HCT116 (cell line): ENCODE results near the gene POMT1. TPM values are rescaled to one million over a fixed set of nuclear protein-coding genes. Genes with fewer than 3 reads are reported as not detected.
"Not testable (repeated sequence)": the region's sequence is repeated elsewhere in the genome, so short reads cannot be mapped to it uniquely, and the experiment has no call there.

Source experiments
- ATAC-seq: fragments of 200-7000 bp; cut with Tn5 transposase; 2 replicates; pipeline ENCODE4 v1.9.1; 2020; ENCODE audit warnings: mild to moderate bottlenecking, moderate library complexity
- BruUV-seq: library from RNA; stranded (reverse); fragments of 400-500 nt; replicated peaks from 2 replicates; lab custom pipeline; 2021; lab: Mats Ljungman, UMichigan
- CTCF ChIA-PET: fragments of 300-600 bp; sonication (Branson Sonifier 250); formaldehyde crosslinking; loops from one replicate; lab custom pipeline; 2021; ENCODE audit warnings: antibody characterized with exemption; lab: Charles Lee
- POLR2A ChIA-PET: fragments of 300-600, 350-600 bp; sonication (Branson Sonifier 250); formaldehyde crosslinking; loops from one replicate; lab custom pipeline; 2021; ENCODE audit warnings: antibody characterized with exemption; lab: Charles Lee
- RAD21 ChIA-PET, 2 experiments: fragments of 300-600 bp; sonication (Branson Sonifier 250); formaldehyde crosslinking; loops; one replicate each; lab custom pipeline; 2023; ENCODE audit warnings: low total read pairs in 2 of 2; ENCODE audit not compliant: uncharacterized antibody in 2 of 2, unreplicated experiment in 2 of 2, low non-redundant PET in 1 of 2; lab: Charles Lee
- DNase-seq: peaks from one replicate; pipeline ENCODE4 v3.0.0-alpha.2; 2010; ENCODE audit warnings: low read depth, low spot score
- H2AFZ ChIP-seq: fragments of 200-600 bp; shearing (Covaris generic), sonication (generic); 2 replicates; pipeline ENCODE4 v1.6.1; 2017; ENCODE audit warnings: low read depth, mixed run types, mixed read lengths, antibody characterized with exemption, low read length; ENCODE audit not compliant: poor library complexity, severe bottlenecking
- H3K27ac ChIP-seq: 2 replicates; pipeline ENCODE4 v1.5.1; 2012; ENCODE audit warnings: low read depth, low read length
- H3K27me3 ChIP-seq: fragments of 200-600 bp; sonication (generic); 2 replicates; pipeline ENCODE4 v1.6.1; 2016; ENCODE audit warnings: mixed run types, low read length, mixed read lengths; ENCODE audit not compliant: insufficient read depth
- H3K36me3 ChIP-seq, 2 experiments: fragments of 200-500 bp in 1 of 2; fragments of 200-600 bp in 1 of 2; sonication (Bioruptor generic) in 1 of 2; sonication (generic) in 1 of 2; 2 replicates each; pipeline versions ENCODE4 v1.5.1 to v1.6.1; 2014 to 2016; ENCODE audit warnings: low read length in 2 of 2, inconsistent platforms in 1 of 2, mixed read lengths in 1 of 2, mixed run types in 1 of 2; ENCODE audit not compliant: insufficient read depth in 2 of 2, control insufficient read depth in 1 of 2
- H3K4me1 ChIP-seq, 2 experiments: fragments of 200-600 bp in 1 of 2; sonication (generic) in 1 of 2; 2 replicates each; pipeline versions ENCODE4 v1.5.1 to v1.6.1; 2012 to 2017; ENCODE audit warnings: low read length in 2 of 2, inconsistent platforms in 1 of 2, mild to moderate bottlenecking in 1 of 2, mixed read lengths in 1 of 2, mixed run types in 1 of 2, moderate library complexity in 1 of 2; ENCODE audit not compliant: insufficient read depth in 2 of 2, control insufficient read depth in 1 of 2
- H3K4me2 ChIP-seq: fragments of 200-600 bp; sonication (generic); 2 replicates; pipeline ENCODE4 v1.6.1; 2017; ENCODE audit warnings: mixed run types, low read length, mixed read lengths
- H3K4me3 ChIP-seq, 2 experiments: fragments of 200-600 bp in 1 of 2; sonication (generic) in 1 of 2; replicated peaks in 1 of 2; 2 replicates each; pipeline ENCODE4 v1.5.1; 2011 to 2016; ENCODE audit warnings: low read length in 2 of 2, control low read depth in 1 of 2, low read depth in 1 of 2, mild to moderate bottlenecking in 1 of 2, mixed read lengths in 1 of 2, mixed run types in 1 of 2
- H3K79me2 ChIP-seq: fragments of 200-600 bp; sonication (generic); 2 replicates; pipeline ENCODE4 v1.6.1; 2017; ENCODE audit warnings: mild to moderate bottlenecking, mixed run types, low read length, moderate library complexity, mixed read lengths; ENCODE audit not compliant: insufficient read depth
- H3K9ac ChIP-seq: fragments of 200-600 bp; sonication (generic); 2 replicates; pipeline ENCODE4 v1.6.1; 2016; ENCODE audit warnings: low read length, mixed read lengths
- H3K9me2 ChIP-seq: fragments of 200-600 bp; sonication (generic), shearing (Covaris generic); 2 replicates; pipeline ENCODE4 v1.6.1; 2017; ENCODE audit warnings: mixed run types, mild to moderate bottlenecking, moderate library complexity; ENCODE audit not compliant: insufficient read depth
- H3K9me3 ChIP-seq, 2 experiments: fragments of 200-500 bp in 1 of 2; fragments of 200-600 bp in 1 of 2; sonication (Bioruptor generic) in 1 of 2; sonication (generic) in 1 of 2; 2 replicates each; pipeline ENCODE4 v1.6.1; 2014 to 2017; ENCODE audit warnings: low read length in 2 of 2, mixed read lengths in 2 of 2, inconsistent platforms in 1 of 2, low read depth in 1 of 2, mild to moderate bottlenecking in 1 of 2, mixed run types in 1 of 2, moderate library complexity in 1 of 2; ENCODE audit not compliant: control insufficient read depth in 1 of 2, insufficient read depth in 1 of 2
- H4K20me1 ChIP-seq: fragments of 200-600 bp; sonication (generic), shearing (Covaris generic); 2 replicates; pipeline ENCODE4 v1.6.1; 2017; ENCODE audit warnings: mixed run types, mild to moderate bottlenecking, moderate library complexity; ENCODE audit not compliant: insufficient read depth
- POLR2A ChIP-seq: IDR thresholded peaks from 2 replicates; pipeline ENCODE4 v1.7.0; 2011; ENCODE audit warnings: borderline replicate concordance; ENCODE audit not compliant: insufficient read depth, insufficient read length; ENCODE audit errors: extremely low read depth
- intact Hi-C: fragments of 100-400 bp; cut with micrococcal nuclease; formaldehyde crosslinking; loops from 2 replicates; pipeline ENCODE4 v1.10.0; 2022
- total RNA-seq: library from RNA; stranded (reverse); gene quantifications from one replicate; pipeline ENCODE4 v1.2.1, GENCODE V29; 2021; ENCODE audit not compliant: unreplicated experiment

The POMT1 gene
- total RNA-seq, 1 experiment from 2014 or later: 21.4 TPM

DNA sequence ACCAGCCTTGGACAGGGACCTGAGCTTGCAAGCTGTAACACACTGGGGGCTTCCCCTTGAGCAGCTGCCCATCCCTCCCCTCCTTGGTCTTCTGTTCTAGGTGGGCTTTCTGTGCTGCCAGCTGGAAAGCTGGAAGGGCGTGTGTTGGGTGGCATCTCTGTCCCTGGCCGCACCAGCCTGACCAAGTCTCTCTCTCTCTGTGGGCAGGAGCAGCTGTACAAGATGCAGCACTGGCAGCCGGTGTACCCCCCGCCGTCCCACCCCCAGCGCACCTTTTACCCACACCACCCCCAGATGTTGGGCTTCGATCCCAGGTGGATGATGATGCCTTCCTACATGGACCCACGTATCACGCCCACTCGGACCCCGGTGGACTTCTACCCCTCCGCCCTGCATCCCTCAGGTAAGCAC, 32.1 kb upstream of the POMT1 start:
- intact Hi-C loops: no loop called here
- no peak for ATAC-seq
- RAD21 ChIA-PET: no interaction called here

DNA sequence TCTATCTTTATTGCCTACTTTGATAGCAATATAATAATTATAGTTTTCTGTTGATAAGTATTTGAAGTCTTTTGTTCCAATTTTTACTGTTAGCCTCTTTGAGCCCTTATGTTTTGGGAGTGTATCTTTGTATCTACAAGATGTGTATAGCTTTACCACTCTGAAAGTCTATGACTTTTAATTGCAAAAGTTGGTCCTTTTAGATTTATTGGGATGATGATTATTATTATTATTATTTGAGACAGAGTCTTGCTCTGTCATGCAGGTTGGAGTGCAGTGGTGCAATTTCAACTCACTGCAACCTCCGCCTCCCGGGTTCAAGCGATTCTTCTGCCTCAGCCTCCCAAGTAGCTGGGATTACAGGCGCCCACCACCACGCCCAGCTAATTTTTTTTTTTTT, 30.6 kb upstream of the POMT1 start:
- Histone ChIP-seq H3K36me3 (peaks cover 61 to 81% of the 10 kb centered on the region in 2 experiments), H3K79me2 (peaks cover 79% of the 10 kb centered on the region)
- H3K4me2 ChIP-seq, H3K4me3 ChIP-seq, H2AFZ ChIP-seq, H3K27me3 ChIP-seq, H3K27ac ChIP-seq, ATAC-seq, DNase-seq, BruUV-seq, CTCF ChIA-PET, H3K9me3 ChIP-seq, RAD21 ChIA-PET, H4K20me1 ChIP-seq, intact Hi-C loops, H3K4me1 ChIP-seq, H3K9ac ChIP-seq, H3K9me2 ChIP-seq: not testable (repeated sequence)
- POLR2A ChIA-PET: interaction anchor here (0.6 kb wide), 1 partner anchor 194 kb away, joined by 8 read pairs; no protein-coding TSS in a partner anchor

More for the DNA sequence above, 32.1 kb upstream of the POMT1 start:
- H2AFZ ChIP-seq: no peak overlapping the region
- H3K4me3 ChIP-seq: no peak overlapping the region
- no peak for TF ChIP-seq POLR2A
- TF ChIP-seq, all 23 proteins: peak for 0
- DNase-seq: no peak
- Histone ChIP-seq H3K4me1 (no peaks in the 10 kb centered on the region), H3K27ac (no peak overlapping the region), H3K9me2 (no peaks in the 10 kb centered on the region), H3K9me3 (no peaks in the 10 kb centered on the region), H3K36me3 (peaks cover 67 to 72% of the 10 kb centered on the region in 2 experiments), H3K9ac (no peak overlapping the region), H3K27me3 (no peaks in the 10 kb centered on the region), H4K20me1 (no peaks in the 10 kb centered on the region), H3K4me2 (no peak overlapping the region), H3K79me2 (peaks cover 84% of the 10 kb centered on the region)
- ChIA-PET CTCF (no interaction called here), POLR2A (no interaction called here)
- no TSS peak for BruUV-seq
